ENCODE data around the gene C17orf107. TPM values are rescaled to one million over a fixed set of nuclear protein-coding genes. Genes with fewer than 3 reads are reported as not detected.
A peak's percentile ranks its signal among the peaks of the same experiment; 100 is the strongest.

Gene C17orf107
- polyA plus RNA-seq, 1 donor from 2014 or later = 0.45 TPM

DNA sequence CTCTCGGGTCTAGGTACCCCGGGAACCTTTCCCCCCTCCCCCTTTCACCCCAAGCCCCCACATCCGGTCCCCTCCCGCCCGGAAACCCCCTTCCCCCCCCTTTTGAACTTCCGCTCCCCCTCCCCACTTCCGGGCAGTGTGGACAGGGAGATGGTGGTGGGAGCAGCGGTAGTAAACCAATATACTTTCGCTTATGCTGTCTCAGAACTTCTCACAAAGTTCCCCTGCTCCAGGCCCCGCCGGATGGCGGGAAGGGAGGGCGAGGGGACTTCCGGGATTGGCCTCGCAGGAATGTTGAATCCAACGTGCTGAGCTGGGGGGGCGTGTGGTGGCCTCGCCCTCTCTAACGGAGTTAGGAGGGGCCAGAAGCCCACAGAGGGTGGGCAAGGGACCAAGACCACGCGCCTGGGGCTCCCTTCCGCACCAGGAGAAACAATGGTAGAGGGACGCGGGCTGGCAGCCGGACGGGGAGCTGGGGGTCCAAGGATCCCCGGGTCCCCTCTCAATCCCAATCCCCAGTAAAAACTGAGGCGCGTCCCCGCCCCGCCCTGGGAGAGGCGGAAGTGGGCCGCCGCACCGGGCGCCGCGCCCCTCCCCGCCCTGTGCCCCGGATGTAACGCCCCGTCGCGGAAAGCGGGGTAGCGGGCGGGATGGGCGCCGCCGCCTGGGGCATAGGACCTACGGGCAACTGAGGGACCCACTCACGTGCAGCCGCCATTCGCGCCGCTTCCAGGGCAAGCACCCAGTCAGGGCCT, 48.3 kb downstream of the C17orf107 start:
- peak overlapping the region; percentile 99 for H3K4me3 ChIP-seq (ENCODE audit: low read length)
- H3K79me2 ChIP-seq (replicated peaks; ENCODE audit: insufficient read depth, low read length) = peaks cover 5% of the 10 kb centered on the region
- H2AFZ ChIP-seq (ENCODE audit: low read depth, low read length) = peak overlapping the region; percentile 56
- H4K20me1 ChIP-seq (ENCODE audit: insufficient read depth) = no peaks in the 10 kb centered on the region
- peak overlapping the region; percentile 87 for H3K9ac ChIP-seq (ENCODE audit: low read length)
- no peaks in the 10 kb centered on the region for H3F3A ChIP-seq (ENCODE audit: insufficient read depth, low read length, poor library complexity, severe bottlenecking)
- no peaks in the 10 kb centered on the region for H3K36me3 ChIP-seq (ENCODE audit: insufficient read depth, low read length)
- peak overlapping the region; percentile 82 for H3K27ac ChIP-seq (ENCODE audit: low read length)
- no peak for TF ChIP-seq EZH2 (IDR thresholded peaks at IDR 0.05; ENCODE audit: borderline replicate concordance, insufficient read depth, low read length, poor library complexity, severe bottlenecking)
- peak overlapping the region; percentile 76 for H3K4me2 ChIP-seq (ENCODE audit: low read length)
- H3K27me3 ChIP-seq (ENCODE audit: insufficient read depth, low read depth, low read length) = peaks cover 3% of the 10 kb centered on the region
- H3K9me2 ChIP-seq (ENCODE audit: insufficient read depth, low read length) = no peaks in the 10 kb centered on the region
- no peaks in the 10 kb centered on the region for H3K9me3 ChIP-seq (ENCODE audit: low read length)

DNA sequence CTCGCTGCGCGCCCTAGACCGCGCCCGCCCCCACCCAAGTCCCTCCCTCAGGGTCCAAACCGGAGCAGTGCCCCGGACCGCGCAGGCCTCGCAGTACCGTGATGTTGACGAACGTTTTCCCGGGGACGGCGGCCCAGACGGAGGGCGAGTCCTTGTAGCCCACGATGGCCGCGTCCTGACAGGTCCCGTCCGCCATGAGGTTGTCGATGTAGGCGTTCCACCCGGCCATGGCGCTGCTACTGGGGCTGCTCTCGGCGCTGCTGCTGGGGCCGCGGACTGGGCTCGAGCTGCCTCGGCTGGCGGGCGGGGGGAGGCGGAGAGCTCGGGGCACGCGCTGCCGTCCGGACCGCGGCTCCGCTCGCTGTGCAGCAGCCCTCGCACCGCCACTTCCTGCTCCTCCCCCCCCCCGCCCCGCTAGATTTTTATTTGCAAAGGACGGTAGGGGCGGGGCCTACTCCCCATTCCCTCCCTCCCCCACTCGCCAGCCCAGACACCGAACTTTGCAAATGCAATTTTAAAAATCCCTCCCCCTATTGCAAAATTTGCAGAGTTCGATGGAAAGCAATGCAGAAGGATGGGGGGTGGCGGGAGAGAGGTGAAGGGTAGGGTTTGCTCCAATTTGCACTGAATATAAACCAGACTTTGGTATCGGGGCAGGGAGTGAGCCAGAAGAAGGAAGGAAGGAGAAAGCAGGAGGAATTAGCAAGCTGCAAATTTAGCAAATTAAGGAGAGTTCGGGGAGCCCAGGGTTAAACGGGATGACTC, 49.0 kb downstream of the C17orf107 start, which contains the start of gene PFN1:
PFN1 (minus strand) TSS at position 365 of the 765 bp plus-strand sequence; CDS start at position 229, 136 bp downstream.
- Histone ChIP-seq H3K9me3 (ENCODE audit: low read length) (no peaks in the 10 kb centered on the region), H3K27ac (ENCODE audit: low read length) (peak within 1 kb of the TSS; percentile 82), H3K36me3 (ENCODE audit: insufficient read depth, low read length) (no peaks in the 10 kb centered on the region), H3K9me2 (ENCODE audit: insufficient read depth, low read length) (no peaks in the 10 kb centered on the region), H2AFZ (ENCODE audit: low read depth, low read length) (peak within 1 kb of the TSS; percentile 83), H3K4me2 (ENCODE audit: low read length) (peak within 1 kb of the TSS; percentile 89), H3K9ac (ENCODE audit: low read length) (peak within 1 kb of the TSS; percentile 87), H3K27me3 (ENCODE audit: insufficient read depth, low read depth, low read length) (peaks cover 3% of the 10 kb centered on the region), H4K20me1 (ENCODE audit: insufficient read depth) (no peaks in the 10 kb centered on the region), H3K4me3 (ENCODE audit: low read length) (peak within 1 kb of the TSS; percentile 99), H3F3A (ENCODE audit: insufficient read depth, low read length, poor library complexity, severe bottlenecking) (no peaks in the 10 kb centered on the region), H3K79me2 (replicated peaks; ENCODE audit: insufficient read depth, low read length) (peaks cover 5% of the 10 kb centered on the region)
- TF ChIP-seq POLR2AphosphoS5 (IDR thresholded peaks at IDR 0.05) = peak; percentile 75
- no peak for TF ChIP-seq EZH2 (IDR thresholded peaks at IDR 0.05; ENCODE audit: borderline replicate concordance, insufficient read depth, low read length, poor library complexity, severe bottlenecking)
- TF ChIP-seq, protein P1, sequence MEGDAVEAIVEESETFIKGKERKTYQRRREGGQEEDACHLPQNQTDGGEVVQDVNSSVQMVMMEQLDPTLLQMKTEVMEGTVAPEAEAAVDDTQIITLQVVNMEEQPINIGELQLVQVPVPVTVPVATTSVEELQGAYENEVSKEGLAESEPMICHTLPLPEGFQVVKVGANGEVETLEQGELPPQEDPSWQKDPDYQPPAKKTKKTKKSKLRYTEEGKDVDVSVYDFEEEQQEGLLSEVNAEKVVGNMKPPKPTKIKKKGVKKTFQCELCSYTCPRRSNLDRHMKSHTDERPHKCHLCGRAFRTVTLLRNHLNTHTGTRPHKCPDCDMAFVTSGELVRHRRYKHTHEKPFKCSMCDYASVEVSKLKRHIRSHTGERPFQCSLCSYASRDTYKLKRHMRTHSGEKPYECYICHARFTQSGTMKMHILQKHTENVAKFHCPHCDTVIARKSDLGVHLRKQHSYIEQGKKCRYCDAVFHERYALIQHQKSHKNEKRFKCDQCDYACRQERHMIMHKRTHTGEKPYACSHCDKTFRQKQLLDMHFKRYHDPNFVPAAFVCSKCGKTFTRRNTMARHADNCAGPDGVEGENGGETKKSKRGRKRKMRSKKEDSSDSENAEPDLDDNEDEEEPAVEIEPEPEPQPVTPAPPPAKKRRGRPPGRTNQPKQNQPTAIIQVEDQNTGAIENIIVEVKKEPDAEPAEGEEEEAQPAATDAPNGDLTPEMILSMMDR (IDR thresholded peaks at IDR 0.05; ENCODE audit: poor library complexity, severe bottlenecking) = no peak
- peak; percentile 43 for TF ChIP-seq EP300 (conservative IDR thresholded peaks at IDR 0.05; ENCODE audit: poor library complexity, severe bottlenecking)
- peak; percentile 82 for TF ChIP-seq MXI1 (conservative IDR thresholded peaks at IDR 0.05; ENCODE audit: poor library complexity, severe bottlenecking)

DNA sequence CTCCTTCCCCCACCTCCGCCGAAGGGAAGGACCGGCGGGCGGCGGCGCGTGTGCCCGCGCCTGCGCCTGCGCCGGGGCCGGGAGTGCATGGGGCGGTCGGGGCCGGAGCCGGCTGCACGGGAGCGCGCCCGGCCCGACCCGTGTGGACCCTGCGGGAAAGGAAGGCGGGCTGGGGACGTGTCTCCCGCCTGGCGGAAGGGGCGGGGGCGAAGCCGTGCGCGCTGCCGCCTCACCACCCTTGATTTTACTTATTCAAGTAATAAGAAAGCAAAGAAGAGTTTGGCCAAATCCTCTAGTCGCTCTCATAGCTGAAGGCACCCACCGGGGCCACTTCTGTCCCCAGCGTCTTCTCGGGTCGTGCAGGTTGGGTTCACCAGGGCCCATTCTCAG, 49.6 kb downstream of the C17orf107 start:
- TF ChIP-seq MXI1 (conservative IDR thresholded peaks at IDR 0.05; ENCODE audit: poor library complexity, severe bottlenecking) (no peak), EP300 (conservative IDR thresholded peaks at IDR 0.05; ENCODE audit: poor library complexity, severe bottlenecking) (no peak), POLR2AphosphoS5 (IDR thresholded peaks at IDR 0.05) (no peak), RAD21 (conservative IDR thresholded peaks at IDR 0.05) (no peak), TAF1 (IDR thresholded peaks at IDR 0.05; ENCODE audit: low read depth) (no peak)
- TF ChIP-seq, protein P1 (IDR thresholded peaks at IDR 0.05; ENCODE audit: poor library complexity, severe bottlenecking) = no peak
- Histone ChIP-seq H3K79me2 (replicated peaks; ENCODE audit: insufficient read depth, low read length) (peaks cover 5% of the 10 kb centered on the region), H2AFZ (ENCODE audit: low read depth, low read length) (peak overlapping the region; percentile 60), H3K4me2 (ENCODE audit: low read length) (peak overlapping the region; percentile 70), H3K36me3 (ENCODE audit: insufficient read depth, low read length) (no peaks in the 10 kb centered on the region), H3F3A (ENCODE audit: insufficient read depth, low read length, poor library complexity, severe bottlenecking) (no peaks in the 10 kb centered on the region), H4K20me1 (ENCODE audit: insufficient read depth) (no peaks in the 10 kb centered on the region), H3K9me2 (ENCODE audit: insufficient read depth, low read length) (no peaks in the 10 kb centered on the region), H3K4me3 (ENCODE audit: low read length) (peak overlapping the region; percentile 99), H3K27me3 (ENCODE audit: insufficient read depth, low read depth, low read length) (peaks cover 3% of the 10 kb centered on the region), H3K9me3 (ENCODE audit: low read length) (no peaks in the 10 kb centered on the region), H3K9ac (ENCODE audit: low read length) (peak overlapping the region; percentile 87), H3K27ac (ENCODE audit: low read length) (peak overlapping the region; percentile 82)

Data from neural cell (in vitro differentiated cells).